Esophagus squamous epithelium (tissue), 5 donors: Measurements from ENCODE around the gene DDOST. TPM values are rescaled to one million over a fixed set of nuclear protein-coding genes. Genes with fewer than 3 reads are reported as not detected.

Source experiments
- DNase-seq: peaks from one replicate; lab custom pipeline; 2025; lab: John Stamatoyannopoulos, UW
- H3K27ac ChIP-seq, 4 donors: fragments of 200-600 bp; sonication (generic); one replicate each; pipeline ENCODE4 v1.5.1; 2016 to 2019; ENCODE audit warnings: mild to moderate bottlenecking in 1 of 4
- H3K27me3 ChIP-seq, 4 donors: fragments of 200-600 bp; sonication (generic); 1 replicate in 3 of 4; 2 replicates in 1 of 4; pipeline versions ENCODE4 v1.5.1 to v1.6.0; 2017 to 2021; ENCODE audit warnings: antibody characterized with exemption in 1 of 4
- H3K36me3 ChIP-seq, 3 donors: fragments of 200-600 bp; sonication (generic); one replicate each; pipeline ENCODE4 v1.5.1; 2016 to 2019
- H3K4me1 ChIP-seq, 3 donors: fragments of 200-600 bp; sonication (generic); one replicate each; pipeline ENCODE4 v1.5.1; 2017 to 2019
- H3K4me3 ChIP-seq, 4 donors: fragments of 200-600 bp; sonication (generic); 1 replicate in 3 of 4; 2 replicates in 1 of 4; pipeline ENCODE4 v1.5.1; 2016 to 2019; ENCODE audit warnings: mild to moderate bottlenecking in 2 of 4, moderate library complexity in 1 of 4
- H3K9me3 ChIP-seq, 3 donors: fragments of 200-600 bp; sonication (generic); one replicate each; pipeline ENCODE4 v1.5.1; 2016 to 2019
- CTCF ChIP-seq, 6 experiments: fragments of 450-650 bp in 4 of 6; fragments of 200-600 bp in 2 of 6; sonication (generic) in 2 of 6; IDR thresholded peaks; one replicate each; pipeline ENCODE4 v1.5.1; 2016 to 2019; ENCODE audit warnings: antibody characterized with exemption in 6 of 6, mild to moderate bottlenecking in 4 of 6, moderate library complexity in 4 of 6
- POLR2A ChIP-seq, 4 donors: fragments of 450-650 bp; IDR thresholded peaks; one replicate each; pipeline ENCODE4 v1.6.1; 2017; ENCODE audit warnings: antibody characterized with exemption in 4 of 4, mild to moderate bottlenecking in 4 of 4, moderate library complexity in 3 of 4
- WGBS, 2 donors: methylation state at CpG; one replicate each; pipeline ENCODE4 v1.1.5; 2018; 5-methylcytosine and 5-hydroxymethylcytosine counted together
- intact Hi-C: fragments of 100-400 bp; cut with DNase I; formaldehyde crosslinking; loops from one replicate; pipeline ENCODE4 v1.15.0; 2022
- total RNA-seq, 4 donors: library from RNA; depleted of rRNA; stranded (reverse); fragments of >200 nt; gene quantifications; one replicate each; pipeline ENCODE4 v1.1.0, GENCODE V29; 2016
- donor health status: DM: yes; HTN: yes; CAD: no.

The DDOST gene
- total RNA-seq, 4 donors from 2014 or later: 106 to 183 (median 127) TPM

- 58 to 81% methylated on average over 8 to 17 of the region's 18 CpGs for WGBS, 2 donors
- intact Hi-C loops: loop anchor here (5.0 kb wide), 1 partner anchor 494 kb away; no protein-coding TSS in a partner anchor
- Histone ChIP-seq H3K9me3 (no peaks in the 10 kb centered on the region), H3K27ac (no peak overlapping the region), H3K27me3 (no peaks in the 10 kb centered on the region), H3K4me1 (peaks cover 4 to 18% (median 12%) of the 10 kb centered on the region in 3 donors), H3K36me3 (no peaks in the 10 kb centered on the region), H3K4me3 (no peak overlapping the region)
- no peak for DNase-seq
- TF ChIP-seq CTCF (IDR thresholded peaks at IDR 0.05): no peak
- TF ChIP-seq POLR2A (IDR thresholded peaks at IDR 0.05): no peak
Observed at GRCh38 chr1:20698195-20698910, 37.2 kb upstream of the DDOST start.

GRCh38 chr1:20697563-20697962, 36.4 kb upstream of the DDOST start:
- Histone ChIP-seq H3K4me3 (no peak overlapping the region), H3K4me1 (peaks cover 4 to 18% (median 12%) of the 10 kb centered on the region in 3 donors), H3K27me3 (no peaks in the 10 kb centered on the region), H3K9me3 (no peaks in the 10 kb centered on the region), H3K27ac (no peak overlapping the region), H3K36me3 (no peaks in the 10 kb centered on the region)
- DNase-seq: no peak
- TF ChIP-seq POLR2A (IDR thresholded peaks at IDR 0.05) (no peak), CTCF (IDR thresholded peaks at IDR 0.05) (no peak)
- intact Hi-C loops: loop anchor here (5.0 kb wide), 1 partner anchor 495 kb away; no protein-coding TSS in a partner anchor
- 78 to 84% methylated on average over 9 to 11 of the region's 12 CpGs for WGBS, 2 donors

- TF ChIP-seq POLR2A (IDR thresholded peaks at IDR 0.05) (no peak), CTCF (IDR thresholded peaks at IDR 0.05) (peak; percentile 79 to 90 (median 86))
- intact Hi-C loops: loop anchor here (5.0 kb wide), 1 partner anchor 496 kb away; no protein-coding TSS in a partner anchor
- H3K4me3 ChIP-seq: peak overlapping the region; percentile 44 to 82 (median 60)
- no peaks in the 10 kb centered on the region for H3K9me3 ChIP-seq
- WGBS, 2 donors: 0 to 11% methylated on average over 4 to 15 of the region's 46 CpGs
- no peaks in the 10 kb centered on the region for H3K36me3 ChIP-seq
- no peaks in the 10 kb centered on the region for H3K27me3 ChIP-seq
- H3K27ac ChIP-seq: peak overlapping the region; percentile 67 to 90 (median 82)
- peaks cover 4 to 18% (median 12%) of the 10 kb centered on the region in 3 donors for H3K4me1 ChIP-seq
- peak; percentile 33 for DNase-seq
Observed at GRCh38 chr1:20696397-20697333, 35.5 kb upstream of the DDOST start.

GRCh38 chr1:20695515-20695914, 34.3 kb upstream of the DDOST start:
- Histone ChIP-seq H3K4me1 (peaks cover 4 to 18% (median 12%) of the 10 kb centered on the region in 3 donors), H3K9me3 (no peaks in the 10 kb centered on the region), H3K36me3 (no peaks in the 10 kb centered on the region), H3K27me3 (no peaks in the 10 kb centered on the region), H3K4me3 (no peak overlapping the region), H3K27ac (no peak overlapping the region)
- intact Hi-C loops: loop anchor here (5.0 kb wide), 1 partner anchor 497 kb away; no protein-coding TSS in a partner anchor
- WGBS, 2 donors: 76 to 78% methylated on average over 7 to 8 of the region's 10 CpGs
- DNase-seq: no peak
- no peak for TF ChIP-seq CTCF (IDR thresholded peaks at IDR 0.05)
- TF ChIP-seq POLR2A (IDR thresholded peaks at IDR 0.05): no peak
